Measurements from ENCODE around the gene GABRQ. TPM values are rescaled to one million over a fixed set of nuclear protein-coding genes. Genes with fewer than 3 reads are reported as not detected.
"Not testable (repeated sequence)": the region's sequence is repeated elsewhere in the genome, so short reads cannot be mapped to it uniquely, and the experiment has no call there.

Gene GABRQ
- total and polyA plus RNA-seq, 2 donors (not counting 1 experiment from before 2014, with no cell fraction given) = not detected

DNA sequence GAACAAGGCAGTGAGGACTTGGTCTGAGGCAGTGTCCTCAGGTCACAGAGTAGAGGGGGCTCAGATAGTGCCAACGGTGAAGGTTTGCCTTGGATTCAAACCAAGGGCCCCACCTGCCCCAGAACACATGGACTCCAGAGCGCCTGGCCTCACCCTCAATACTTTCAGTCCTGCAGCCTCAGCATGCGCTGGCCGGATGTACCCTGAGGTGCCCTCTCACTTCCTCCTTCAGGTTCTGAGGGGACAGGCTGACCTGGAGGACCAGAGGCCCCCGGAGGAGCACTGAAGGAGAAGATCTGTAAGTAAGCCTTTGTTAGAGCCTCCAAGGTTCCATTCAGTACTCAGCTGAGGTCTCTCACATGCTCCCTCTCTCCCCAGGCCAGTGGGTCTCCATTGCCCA is 62.7 kb downstream of the GABRQ start:
- not testable (repeated sequence) for H4K20me1 ChIP-seq (ENCODE audit: control insufficient read depth, extremely low read depth, insufficient read depth, low read length); H2AFZ ChIP-seq (ENCODE audit: low read length); H3K36me3 ChIP-seq (ENCODE audit: control insufficient read depth, insufficient read depth, low read length); H3K4me2 ChIP-seq (ENCODE audit: extremely low read depth, insufficient read depth, low read length); H3K4me1 ChIP-seq (ENCODE audit: control insufficient read depth, extremely low read depth, insufficient read depth, low read length); H3K9me3 ChIP-seq (ENCODE audit: control insufficient read depth, insufficient read depth, low read depth, low read length); H3K9ac ChIP-seq (ENCODE audit: insufficient read depth, low read length); H3K27me3 ChIP-seq (ENCODE audit: control insufficient read depth, insufficient read depth, low read length); H3K79me2 ChIP-seq (ENCODE audit: control insufficient read depth, insufficient read depth, low read length); DNase-seq (ENCODE audit: low read depth in 2 of 2); H3K27ac ChIP-seq (ENCODE audit: insufficient read depth, low read length); H3K4me3 ChIP-seq (replicated peaks in 1 of 4; ENCODE audit: control extremely low read depth in 1 of 4, insufficient read depth in 1 of 4, low read depth in 3 of 4, low read length in 4 of 4)

DNA sequence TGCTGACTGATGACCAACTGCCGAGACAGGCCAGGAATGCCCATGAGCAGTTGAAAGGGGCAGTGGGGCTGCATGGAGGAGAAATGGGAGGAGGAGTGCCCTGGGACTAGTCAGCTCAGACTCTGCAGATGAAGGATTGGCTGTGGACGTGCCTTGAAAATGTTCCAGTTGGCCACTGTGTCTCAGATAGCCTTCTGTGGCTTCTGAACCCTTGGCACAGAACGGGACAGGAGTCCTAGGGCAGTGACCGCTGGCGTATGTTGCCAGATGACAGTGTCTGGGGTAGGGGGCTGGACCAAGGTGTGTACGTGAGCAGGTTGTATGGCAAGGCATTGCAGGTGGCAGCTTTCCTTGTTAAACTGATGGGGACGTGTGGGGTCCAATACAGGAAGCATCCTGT is 68.8 kb downstream of the GABRQ start:
- H3K36me3 ChIP-seq (ENCODE audit: control insufficient read depth, insufficient read depth, low read length); H3K4me2 ChIP-seq (ENCODE audit: extremely low read depth, insufficient read depth, low read length); H3K9me3 ChIP-seq (ENCODE audit: control insufficient read depth, insufficient read depth, low read depth, low read length); DNase-seq (ENCODE audit: low read depth in 2 of 2); H3K4me1 ChIP-seq (ENCODE audit: control insufficient read depth, extremely low read depth, insufficient read depth, low read length); H3K79me2 ChIP-seq (ENCODE audit: control insufficient read depth, insufficient read depth, low read length); H3K9ac ChIP-seq (ENCODE audit: insufficient read depth, low read length); H2AFZ ChIP-seq (ENCODE audit: low read length); H3K4me3 ChIP-seq (replicated peaks in 1 of 4; ENCODE audit: control extremely low read depth in 1 of 4, insufficient read depth in 1 of 4, low read depth in 3 of 4, low read length in 4 of 4); H3K27me3 ChIP-seq (ENCODE audit: control insufficient read depth, insufficient read depth, low read length); H3K27ac ChIP-seq (ENCODE audit: insufficient read depth, low read length); H4K20me1 ChIP-seq (ENCODE audit: control insufficient read depth, extremely low read depth, insufficient read depth, low read length): not testable (repeated sequence)

Other genes starting within 250 kb of the GABRQ start
- gene GABRA3, start 186.6 kb upstream of the GABRQ start, total RNA-seq = not detected in 2 replicates
- not detected in 2 replicates for gene GABRA3, start 186.6 kb upstream of the GABRQ start, polyA plus RNA-seq
- gene MAGEA3, start 60.9 kb downstream of the GABRQ start, total RNA-seq = not detected in 2 replicates
- gene MAGEA3, start 60.9 kb downstream of the GABRQ start, polyA plus RNA-seq = not detected in 2 replicates
- gene CSAG2, start 71.4 kb downstream of the GABRQ start, total RNA-seq = not detected in 2 replicates
- gene CSAG2, start 71.4 kb downstream of the GABRQ start, polyA plus RNA-seq = not detected in 2 replicates
- gene MAGEA2B, start 76.7 kb downstream of the GABRQ start, total RNA-seq = not detected in 2 replicates
- not detected in 2 replicates for gene MAGEA2B, start 76.7 kb downstream of the GABRQ start, polyA plus RNA-seq
- not detected in 2 replicates for gene CSAG1, start 95.8 kb downstream of the GABRQ start, total RNA-seq
- gene CSAG1, start 95.8 kb downstream of the GABRQ start, polyA plus RNA-seq = not detected in 2 replicates
- not detected in 2 replicates for gene MAGEA12, start 95.9 kb downstream of the GABRQ start, total RNA-seq
- gene MAGEA12, start 95.9 kb downstream of the GABRQ start, polyA plus RNA-seq = not detected in 2 replicates
- gene MAGEA2, start 115.9 kb downstream of the GABRQ start, total RNA-seq = not detected in 2 replicates
- not detected in 2 replicates for gene MAGEA2, start 115.9 kb downstream of the GABRQ start, polyA plus RNA-seq
- not detected in 2 replicates for gene CSAG3, start 121.3 kb downstream of the GABRQ start, total RNA-seq
- gene CSAG3, start 121.3 kb downstream of the GABRQ start, polyA plus RNA-seq = not detected in 2 replicates
- not detected in 2 replicates for gene MAGEA6, start 131.8 kb downstream of the GABRQ start, total RNA-seq
- not detected in 2 replicates for gene MAGEA6, start 131.8 kb downstream of the GABRQ start, polyA plus RNA-seq
- gene CETN2, start 192.9 kb downstream of the GABRQ start, total RNA-seq = 30.6 and 40.8 TPM in 2 replicates
- 72.1 and 79.7 TPM in 2 replicates for gene CETN2, start 192.9 kb downstream of the GABRQ start, polyA plus RNA-seq
- gene NSDHL, start 193.2 kb downstream of the GABRQ start, total RNA-seq = 16.7 and 32.2 TPM in 2 replicates
- 43.5 and 48.8 TPM in 2 replicates for gene NSDHL, start 193.2 kb downstream of the GABRQ start, polyA plus RNA-seq

All from fibroblast of lung (primary cell).